HK-2 (cell line): Measurements from ENCODE around the gene FOXC1.

Source experiments
- DNase-seq: peaks from one replicate; pipeline ENCODE4 v3.0.0-alpha.2; 2018; ENCODE audit not compliant: unreplicated experiment

Gene FOXC1

DNA sequence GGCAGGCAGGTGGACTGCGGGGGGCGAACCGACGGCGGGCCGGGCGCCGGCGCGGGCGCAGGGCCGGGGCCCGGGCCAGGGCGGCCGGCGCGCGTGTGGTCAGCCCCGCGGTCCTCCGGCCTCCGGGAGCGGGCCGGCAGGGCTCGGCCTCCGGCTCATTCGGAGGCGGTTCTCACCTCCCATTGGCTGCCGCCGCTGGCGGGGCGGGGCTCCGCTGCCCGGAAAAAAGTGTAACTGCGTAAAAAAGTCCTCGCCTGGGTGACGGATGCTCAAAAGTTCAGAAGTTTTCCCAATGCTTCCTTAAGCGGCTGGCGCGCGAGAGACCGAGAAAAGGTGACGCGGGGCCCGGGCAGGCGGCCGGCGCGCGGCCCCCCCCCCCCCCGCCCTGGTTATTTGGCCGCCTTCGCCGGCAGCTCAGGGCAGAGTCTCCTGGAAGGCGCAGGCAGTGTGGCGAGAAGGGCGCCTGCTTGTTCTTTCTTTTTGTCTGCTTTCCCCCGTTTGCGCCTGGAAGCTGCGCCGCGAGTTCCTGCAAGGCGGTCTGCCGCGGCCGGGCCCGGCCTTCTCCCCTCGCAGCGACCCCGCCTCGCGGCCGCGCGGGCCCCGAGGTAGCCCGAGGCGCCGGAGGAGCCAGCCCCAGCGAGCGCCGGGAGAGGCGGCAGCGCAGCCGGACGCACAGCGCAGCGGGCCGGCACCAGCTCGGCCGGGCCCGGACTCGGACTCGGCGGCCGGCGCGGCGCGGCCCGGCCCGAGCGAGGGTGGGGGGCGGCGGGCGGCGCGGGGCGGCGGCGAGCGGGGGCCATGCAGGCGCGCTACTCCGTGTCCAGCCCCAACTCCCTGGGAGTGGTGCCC lies at the start of gene FOXC1:
Gene FOXC1, plus strand, starts transcription at position 268 of the 849 bp plus-strand sequence. Its CDS starts 531 bp downstream, at position 799.
- DNase-seq, result peak; percentile 93

DNA sequence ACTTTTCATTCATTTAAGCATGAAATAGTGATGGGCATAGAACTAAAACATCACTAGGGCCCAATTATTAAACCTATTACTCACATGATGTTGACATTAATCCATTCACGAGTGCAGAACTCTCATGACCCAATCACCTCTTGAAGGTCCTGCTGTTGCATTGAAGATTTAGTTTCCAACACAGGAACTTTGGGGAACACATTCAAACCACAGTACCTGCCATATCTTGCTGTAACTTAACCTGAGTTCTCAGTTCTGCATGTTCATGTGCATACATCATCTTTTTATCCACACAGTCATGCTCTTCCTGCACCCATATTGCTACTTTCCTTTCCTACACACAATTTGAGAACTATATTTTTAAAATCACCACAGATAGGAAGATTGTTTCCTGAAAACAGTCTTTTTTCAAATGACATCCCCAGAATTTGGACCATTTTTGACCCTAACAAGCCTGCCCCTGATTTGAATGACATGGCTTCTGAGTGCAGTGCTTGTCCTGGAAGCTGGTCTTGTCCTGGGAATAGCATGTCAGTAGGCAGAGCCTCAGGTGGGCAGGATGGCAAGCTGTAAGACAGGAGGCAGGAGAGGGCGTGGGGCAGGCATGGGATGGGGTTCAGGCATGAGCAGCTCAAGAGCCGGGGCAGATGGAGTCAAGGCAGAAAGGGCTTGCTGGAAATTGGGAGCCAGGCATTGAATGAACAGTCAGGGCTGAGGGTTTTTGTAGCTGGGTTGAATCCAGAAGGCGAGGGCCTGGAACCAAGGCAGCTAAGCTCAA lies 49.2 kb upstream of the FOXC1 start:
- no peak for DNase-seq

DNA sequence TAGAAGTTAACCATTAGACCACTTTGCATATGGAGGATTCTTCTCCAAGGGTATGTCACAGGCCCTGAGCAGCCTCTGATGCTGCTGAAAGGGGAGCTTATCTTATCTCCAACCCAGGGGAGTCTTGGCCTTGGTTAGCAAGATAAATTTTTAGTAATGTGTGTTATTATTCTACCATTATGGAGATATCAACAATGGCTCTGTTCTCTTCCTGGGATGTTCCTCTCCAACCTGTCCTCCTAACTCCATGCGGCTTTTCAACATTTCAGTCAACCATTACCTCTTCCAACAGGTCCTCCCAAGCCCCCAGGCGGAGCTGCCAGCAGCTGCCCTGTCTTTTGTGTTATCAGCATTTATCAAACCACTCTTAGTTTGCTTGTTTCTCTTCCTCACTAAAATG lies 48.4 kb upstream of the FOXC1 start:
- no peak for DNase-seq

DNA sequence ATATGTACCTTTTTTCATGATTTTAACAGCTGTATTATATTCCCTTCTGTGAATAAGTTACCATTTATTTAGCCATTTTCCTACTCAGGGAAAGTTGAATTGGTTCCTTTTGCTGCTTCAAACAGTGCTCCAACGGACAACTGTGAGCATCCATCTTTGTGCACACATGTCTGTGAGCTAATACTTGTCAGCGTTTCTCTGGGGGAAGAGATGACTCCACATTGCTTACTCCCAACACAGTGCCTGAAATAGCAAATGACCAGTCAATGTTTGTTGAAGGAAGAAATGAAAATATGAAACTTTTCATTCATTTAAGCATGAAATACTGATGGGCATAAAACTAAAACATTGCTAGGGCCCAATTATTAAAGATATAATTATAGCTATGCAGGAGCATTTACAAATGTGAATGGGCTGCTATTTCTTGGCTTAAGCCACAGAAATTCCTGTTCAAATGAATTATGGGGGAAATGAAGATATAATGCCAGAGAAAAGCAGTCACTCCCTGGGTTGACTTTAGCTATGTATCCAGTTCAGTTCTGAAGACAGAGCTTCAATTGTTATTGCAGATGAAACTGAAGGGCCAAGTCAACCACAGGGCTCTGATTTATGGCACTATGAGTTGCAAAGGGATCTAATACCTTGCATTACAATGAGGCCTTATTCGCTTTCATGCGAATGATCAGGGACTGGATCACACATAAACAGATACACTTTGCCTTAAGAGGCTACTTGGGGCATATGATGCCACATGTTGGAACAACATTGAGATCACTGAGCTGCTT lies 47.4 kb upstream of the FOXC1 start:
- no peak for DNase-seq

DNA sequence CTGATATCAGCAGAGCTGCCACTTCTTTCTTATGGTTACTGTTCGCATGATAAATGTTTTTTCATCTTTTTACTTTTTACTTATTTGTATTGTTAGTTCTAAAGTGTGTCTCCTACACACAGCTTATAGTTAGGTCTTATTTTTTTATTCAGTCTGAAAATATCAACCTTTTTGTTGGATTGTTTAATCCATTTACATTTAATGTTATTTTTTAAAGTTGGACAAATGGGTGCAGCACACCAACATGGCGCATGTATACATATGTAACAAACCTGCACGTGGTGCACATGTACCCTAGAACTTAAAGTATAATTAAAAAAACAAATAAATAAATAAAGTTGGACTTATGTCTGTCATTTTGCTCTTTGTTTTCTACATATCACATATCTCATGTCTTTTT lies 40.3 kb upstream of the FOXC1 start:
- no peak for DNase-seq

DNA sequence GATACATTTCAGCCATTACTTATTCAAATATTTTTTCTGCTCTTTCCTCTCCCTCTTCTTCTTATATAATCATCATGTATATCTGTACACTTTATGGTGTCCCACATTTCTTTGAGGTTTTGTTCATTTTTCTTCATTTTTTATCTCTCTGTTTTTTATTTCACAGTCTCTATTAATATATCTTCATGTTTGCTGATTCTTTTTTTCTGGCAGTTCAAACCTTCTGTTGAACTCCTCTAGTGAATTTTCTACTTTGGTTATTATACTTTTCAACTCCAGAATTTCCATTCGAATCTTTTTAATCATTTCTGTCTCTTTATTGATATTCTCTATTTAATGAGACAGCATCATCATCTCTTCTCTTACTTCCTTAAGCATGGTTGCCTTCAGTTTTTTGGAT lies 38.9 kb upstream of the FOXC1 start:
- DNase-seq, result no peak

DNA sequence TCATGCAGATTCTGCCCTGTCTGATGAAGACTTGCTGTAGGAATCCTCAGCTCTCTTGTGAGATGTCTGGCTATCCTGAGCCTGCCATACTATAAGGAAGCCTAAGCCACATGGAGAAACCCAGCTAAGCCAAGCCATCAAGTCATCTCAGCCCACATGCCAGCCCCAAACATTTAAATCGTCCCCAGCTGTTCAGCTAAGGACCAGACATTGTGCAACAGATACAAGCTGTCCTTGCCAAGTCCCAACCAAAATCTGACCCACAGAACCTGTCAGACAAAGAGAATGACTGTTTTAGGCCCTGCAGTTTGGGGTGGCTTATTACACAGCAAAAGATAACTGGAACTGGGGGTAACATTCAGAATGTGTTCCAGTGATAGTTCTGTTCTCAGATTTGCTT lies 36.8 kb upstream of the FOXC1 start:
- DNase-seq, result no peak

DNA sequence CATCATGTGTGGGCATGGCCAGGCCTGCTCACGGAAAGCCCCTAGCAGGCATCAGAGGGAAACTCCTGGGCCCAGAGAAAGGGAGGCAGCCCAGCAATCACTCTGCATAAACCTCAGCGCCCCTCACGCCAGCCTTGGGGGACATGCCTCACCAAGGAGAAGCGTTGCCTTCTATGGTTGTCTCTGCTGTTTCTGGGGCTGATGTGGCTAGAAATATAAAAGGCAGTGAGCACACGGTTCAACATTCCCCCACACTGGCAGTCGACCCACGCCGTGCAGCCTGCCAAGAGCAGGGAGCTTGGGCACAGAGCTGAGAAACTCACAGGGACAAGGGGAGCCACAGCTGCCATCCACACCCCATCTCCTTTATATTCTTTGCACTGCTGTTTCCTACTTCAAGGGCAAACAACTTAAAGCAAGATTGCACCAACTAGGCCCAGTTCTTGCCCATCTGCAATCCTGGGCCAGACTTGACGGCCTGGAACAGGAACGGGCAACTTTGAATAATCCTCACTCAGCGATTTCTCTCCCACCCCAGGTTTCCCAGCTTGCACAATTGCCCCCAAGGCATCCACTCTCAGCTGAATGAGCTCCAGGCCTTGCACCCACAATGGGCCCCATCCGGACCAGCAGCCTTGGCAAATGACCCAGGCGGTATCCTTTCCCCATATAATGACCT lies 35.5 kb upstream of the FOXC1 start:
- DNase-seq, result no peak

DNA sequence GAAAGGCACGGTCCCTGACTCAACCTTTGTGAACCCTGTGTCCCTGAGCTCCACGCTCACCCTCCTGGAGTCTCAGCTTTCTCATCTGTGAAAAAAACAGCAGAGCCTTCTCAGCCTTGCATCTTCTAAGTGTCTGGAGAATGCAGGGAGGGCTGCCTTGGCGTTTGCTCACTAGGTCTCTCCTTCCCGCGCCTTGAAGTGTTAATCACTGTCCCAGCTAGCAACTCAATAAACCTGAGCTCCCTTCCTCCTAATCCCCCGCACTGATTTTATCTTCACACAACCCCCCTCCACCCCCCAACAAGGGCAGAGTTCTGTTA lies 34.9 kb upstream of the FOXC1 start:
- DNase-seq, result no peak

DNA sequence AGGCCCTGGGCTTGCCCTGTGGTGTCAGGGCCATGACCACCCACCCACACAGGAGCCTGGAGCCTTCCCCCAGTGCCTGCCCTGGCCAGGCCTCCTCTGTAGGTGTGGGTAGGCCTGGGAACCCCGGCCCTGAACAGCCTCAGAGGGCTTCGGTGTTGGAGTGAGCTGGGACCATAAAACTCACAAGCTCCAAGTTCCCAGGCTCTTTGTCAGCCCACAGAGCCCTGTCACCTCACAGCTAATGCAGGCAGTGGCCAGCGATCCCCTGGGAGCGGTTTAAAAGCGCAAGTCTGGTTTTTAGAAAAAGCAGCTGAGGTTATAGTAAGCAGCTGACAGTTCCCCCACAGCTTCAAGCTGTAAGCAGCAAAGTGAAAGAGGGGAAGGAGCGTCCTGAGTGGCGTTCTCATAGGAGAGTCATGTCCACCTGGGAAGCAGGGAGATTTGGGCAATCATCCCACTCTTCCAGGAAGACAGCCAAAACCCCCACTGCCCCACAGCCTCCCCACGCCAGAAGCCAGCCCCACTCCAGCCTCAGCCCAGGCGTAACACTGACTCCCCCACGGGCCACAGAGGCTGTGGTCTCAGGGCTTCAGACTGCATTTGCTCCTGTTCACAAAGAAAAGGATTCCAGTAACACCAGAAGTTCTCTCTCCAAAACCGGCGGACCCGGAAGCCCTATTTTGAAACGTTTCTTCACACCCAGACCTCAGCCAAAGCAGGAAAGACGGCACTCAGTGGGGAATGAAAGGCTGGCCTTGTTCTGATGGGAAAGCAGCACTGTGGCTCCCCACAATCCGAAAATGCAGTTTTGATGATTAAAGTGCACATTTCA lies 34.3 kb upstream of the FOXC1 start:
- DNase-seq, result no peak

DNA sequence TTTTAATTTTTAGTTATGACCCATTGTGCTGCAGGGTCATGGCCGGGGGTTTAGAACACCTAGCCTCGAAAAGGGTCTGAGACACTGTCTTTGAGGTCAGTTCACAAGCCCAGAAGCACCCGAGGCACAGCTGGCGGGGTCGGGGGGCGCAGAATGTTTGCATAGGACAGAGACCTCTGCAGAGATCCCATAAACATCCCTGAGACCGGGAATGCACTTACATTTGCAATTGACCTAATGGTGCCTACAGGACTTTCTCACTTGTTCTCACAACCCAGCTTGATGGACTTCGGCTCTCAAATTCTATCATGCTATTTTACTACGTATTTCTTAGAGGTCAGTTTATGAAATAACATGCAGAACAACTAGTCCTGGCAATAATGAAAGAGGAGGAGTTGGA lies 33.5 kb upstream of the FOXC1 start:
- DNase-seq, result no peak

DNA sequence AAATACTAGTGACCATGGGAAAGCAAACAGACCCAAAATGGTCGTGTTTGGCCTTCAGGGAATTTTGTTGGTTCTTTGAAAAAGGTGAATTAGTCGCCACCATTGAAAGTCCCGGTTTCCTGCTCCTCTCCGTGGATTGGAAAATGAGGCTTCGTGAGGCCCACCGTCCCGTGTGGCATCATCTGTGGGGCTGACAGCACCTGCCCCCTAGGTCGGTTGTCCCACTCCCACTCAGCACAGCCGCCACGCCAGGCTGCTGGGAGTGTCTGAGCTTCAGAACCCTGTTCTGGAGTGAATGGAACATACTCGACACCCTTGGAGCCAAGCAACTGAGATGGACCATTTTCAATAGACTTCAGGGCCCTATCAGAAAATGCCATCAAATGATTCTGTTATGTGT lies 33.0 kb upstream of the FOXC1 start:
- no peak for DNase-seq

DNA sequence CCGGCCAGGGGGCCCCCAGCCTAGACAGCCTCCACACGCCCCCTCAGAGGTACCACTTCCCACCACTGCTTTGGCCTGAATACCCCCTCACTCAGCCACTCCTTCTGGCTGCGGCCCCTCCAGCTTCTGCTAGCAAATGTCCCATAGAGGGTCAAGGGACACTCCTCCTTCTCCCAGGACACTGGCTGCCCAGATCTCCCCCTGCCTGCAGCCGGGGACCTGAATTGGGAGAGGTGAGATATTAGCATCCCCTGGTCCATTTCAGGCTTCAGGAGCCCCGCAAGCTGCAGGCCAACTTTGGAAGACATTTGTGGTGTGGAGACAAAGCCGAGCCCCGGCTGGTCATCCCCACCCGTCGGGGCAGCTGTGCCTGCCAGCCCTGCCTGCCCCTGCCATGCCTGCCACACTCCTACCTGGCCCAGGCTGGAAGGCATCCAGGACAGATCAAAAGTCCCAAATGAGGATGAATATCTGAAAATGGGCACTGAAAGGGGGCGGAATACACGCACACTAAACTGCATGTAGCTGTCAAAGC lies 32.5 kb upstream of the FOXC1 start:
- no peak for DNase-seq

DNA sequence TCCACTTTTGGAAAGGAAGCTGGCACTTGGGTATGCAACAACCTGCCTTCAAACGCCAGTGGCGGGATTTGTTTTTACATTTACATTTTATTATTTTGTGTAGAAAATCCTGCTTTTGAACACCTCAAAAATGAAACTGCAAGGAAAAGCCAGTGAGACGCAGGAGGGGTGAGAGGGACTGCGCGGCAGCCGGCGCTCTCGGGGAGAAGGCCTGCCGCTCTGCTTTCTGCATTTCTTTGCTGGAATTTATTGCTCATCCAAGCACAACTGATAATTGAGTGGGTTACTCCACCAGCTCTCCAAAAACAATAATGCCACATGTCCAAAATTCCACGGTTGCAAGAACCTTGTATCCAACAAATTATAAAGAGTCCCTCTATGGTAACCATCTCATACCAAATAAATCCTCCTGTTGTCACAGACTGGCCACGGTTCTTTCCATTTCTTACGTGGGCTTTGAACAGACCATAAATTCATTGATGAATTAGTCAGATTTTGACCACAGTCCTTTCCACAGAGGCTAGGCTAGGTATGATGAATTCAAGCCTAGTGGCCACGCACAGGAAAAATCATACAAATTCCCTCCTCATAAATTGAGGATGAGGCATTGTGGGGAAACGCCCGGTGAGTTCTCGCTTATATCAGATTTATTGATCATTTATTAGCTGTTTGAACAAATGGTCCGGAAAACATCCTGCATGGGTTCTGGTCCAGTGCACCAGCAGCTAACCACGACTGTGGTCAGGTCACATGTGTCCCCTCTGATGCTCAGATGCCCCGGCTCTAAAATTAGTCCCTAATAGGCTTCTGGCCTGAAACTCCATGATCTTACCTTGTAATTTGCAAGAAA lies 31.6 kb upstream of the FOXC1 start:
- DNase-seq, result no peak

DNA sequence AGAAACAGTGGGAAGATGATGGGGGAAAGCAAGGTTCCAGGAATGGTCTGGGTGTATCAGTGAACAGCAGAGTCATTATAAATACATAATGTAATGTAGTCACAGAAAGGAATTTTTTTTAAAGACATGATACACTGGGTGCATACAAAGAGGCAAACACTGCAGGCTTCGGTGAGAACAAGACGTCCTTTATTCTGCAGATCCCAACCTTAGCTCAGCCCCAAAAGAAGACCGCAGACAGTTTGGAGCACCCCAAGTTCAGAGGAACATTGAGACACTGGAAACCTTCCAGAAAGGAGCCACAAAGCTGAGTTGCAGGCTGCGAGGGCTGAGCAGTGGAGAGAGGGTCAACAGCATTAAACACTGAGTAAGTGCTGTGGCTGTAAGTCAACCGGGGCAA lies 30.6 kb upstream of the FOXC1 start:
- no peak for DNase-seq

DNA sequence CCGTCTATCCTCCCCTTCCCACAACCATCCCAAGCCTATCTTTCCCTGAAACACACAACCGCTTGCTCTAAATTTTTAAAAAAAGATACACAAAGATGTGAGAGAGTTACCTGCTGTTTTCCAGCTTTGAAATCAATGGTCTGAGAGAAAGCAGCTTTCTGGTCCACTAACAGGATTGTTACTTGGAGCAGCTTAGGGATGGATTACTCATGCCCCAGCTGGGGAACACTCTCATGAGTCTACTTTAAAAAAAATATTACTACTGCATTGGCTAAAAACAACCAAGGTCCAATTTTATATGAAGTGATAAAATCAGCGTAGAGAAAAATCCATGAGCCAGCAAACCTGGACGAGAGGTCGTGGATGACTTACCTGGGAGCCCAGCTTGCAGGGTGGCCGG lies 29.6 kb upstream of the FOXC1 start:
- DNase-seq, result no peak

DNA sequence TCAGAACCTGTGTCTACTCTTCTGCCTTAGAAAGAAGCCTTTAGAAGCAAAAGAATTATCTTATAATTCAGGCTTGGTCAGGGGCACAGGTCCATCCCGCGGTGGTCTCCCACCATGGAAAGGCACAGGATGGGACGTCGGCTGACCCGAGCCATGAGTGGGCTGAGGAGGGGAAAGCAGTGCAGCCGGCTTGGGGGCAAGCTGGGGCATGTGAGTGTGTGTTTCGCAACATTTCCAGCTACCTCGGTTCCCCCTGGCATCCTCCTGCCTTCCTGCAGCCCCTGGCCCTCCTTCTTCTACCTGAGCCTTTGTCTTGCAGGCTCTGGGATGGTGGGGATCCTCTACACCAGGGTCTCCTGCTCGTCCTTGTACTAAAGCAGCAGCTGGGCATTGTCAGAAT lies 29.1 kb upstream of the FOXC1 start:
- DNase-seq, result no peak

DNA sequence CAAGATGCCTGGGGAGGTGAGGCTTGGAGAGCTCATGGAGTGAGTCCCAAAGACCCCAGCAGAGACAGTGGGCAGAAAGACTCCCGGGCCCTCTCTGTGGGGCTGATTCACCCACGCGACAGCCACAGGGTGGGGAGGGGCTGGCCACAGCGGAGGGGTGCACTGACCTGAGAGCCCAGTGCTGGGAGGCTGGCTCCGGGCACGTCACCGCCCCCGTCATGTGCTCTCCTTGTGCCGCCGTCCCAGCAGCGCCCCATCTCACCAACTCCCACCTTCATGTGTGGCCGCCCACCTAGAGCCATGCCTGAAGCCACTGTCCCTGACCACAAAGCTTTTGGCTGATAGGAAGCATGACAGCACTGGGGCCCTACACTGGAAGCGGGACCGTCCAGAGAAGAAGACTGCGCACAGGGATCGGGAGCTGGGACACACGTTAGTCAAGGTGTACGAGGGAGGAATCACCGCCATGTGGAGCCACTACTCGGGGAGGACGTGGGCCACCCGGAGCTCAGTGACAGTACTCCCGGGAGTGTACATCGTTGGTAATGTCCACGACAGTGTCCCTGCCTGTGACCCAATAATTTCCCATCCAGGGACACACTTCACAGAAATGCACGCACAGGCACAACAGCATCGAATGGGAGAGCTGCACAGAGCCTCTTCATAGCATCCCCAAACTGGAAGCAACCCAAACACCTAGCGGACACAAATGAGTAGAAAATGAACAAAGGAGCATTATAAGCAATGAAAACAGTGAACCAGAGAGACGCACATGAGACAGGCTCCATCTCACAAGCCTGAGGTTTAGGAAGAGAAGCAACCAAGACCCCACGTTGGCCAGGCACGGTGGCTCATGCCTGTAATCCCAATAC lies 28.4 kb upstream of the FOXC1 start:
- no peak for DNase-seq

DNA sequence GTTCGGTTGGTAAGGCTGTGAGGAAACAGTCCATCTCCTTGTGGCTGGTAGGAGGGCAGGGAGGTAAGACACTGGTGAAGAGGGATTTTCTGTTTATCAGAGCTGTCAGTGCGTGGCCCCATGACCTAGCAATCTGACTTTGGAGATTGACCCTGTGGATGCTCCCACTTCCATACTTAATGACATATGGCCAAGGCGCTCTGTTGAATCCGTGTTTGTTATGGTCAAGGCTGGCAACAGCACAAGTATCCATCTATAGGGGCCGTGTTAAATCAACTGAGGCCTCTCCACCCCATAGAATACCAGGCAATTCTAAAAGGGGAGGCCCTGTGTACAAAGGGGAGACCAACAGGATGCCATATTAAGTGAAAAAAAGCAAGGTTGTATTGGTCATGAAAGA lies 25.6 kb upstream of the FOXC1 start:
- DNase-seq, result no peak
